HepG2 (cell line): ENCODE data around the gene TMEM214. TPM values are rescaled to one million over a fixed set of nuclear protein-coding genes. Genes with fewer than 3 reads are reported as not detected.

Source experiments
- ATAC-seq: fragments of 200-7000 bp; cut with Tn5 transposase; 3 replicates; pipeline ENCODE4 v1.9.1; 2020; ENCODE audit warnings: mild to moderate bottlenecking, moderate library complexity
- BruUV-seq: library from RNA; stranded (reverse); fragments of 400-500 nt; replicated peaks from 2 replicates; lab custom pipeline; 2021; lab: Mats Ljungman, UMichigan
- CTCF ChIA-PET: fragments of 300-600 bp; formaldehyde crosslinking; extraction: SDS; loops from one replicate; lab custom pipeline; 2021; ENCODE audit warnings: low total read pairs, inconsistent platforms, low intra/inter-chr PET ratio; lab: Yijun Ruan, JAX
- POLR2A ChIA-PET: fragments of 350-600 bp; sonication (Branson Sonifier 250); formaldehyde crosslinking; loops from one replicate; lab custom pipeline; 2020; ENCODE audit warnings: antibody characterized with exemption, inconsistent platforms; lab: Yijun Ruan, JAX
- DNase-seq: peaks from one replicate; pipeline ENCODE4 v3.0.0-alpha.2; 2015; ENCODE audit warnings: low spot score
- FAIRE-seq: peaks from 3 replicates; lab custom pipeline; 2011; peaks lifted over from hg19 to GRCh38; lab: Jason Lieb, UNC
- H2AFZ ChIP-seq: one replicate; pipeline ENCODE4 v1.6.1; 2011; ENCODE audit warnings: low read length, inconsistent platforms
- H3K27ac ChIP-seq: fragments of 300-600 bp; 3 replicates; pipeline ENCODE4 v1.8.0; 2011; ENCODE audit warnings: mixed run types, mild to moderate bottlenecking, mixed read lengths, low read length, inconsistent platforms; ENCODE audit not compliant: insufficient read depth; ENCODE audit errors: extremely low read length
- H3K27me3 ChIP-seq, 2 experiments: fragments of 200-600 bp in 1 of 2; 2 replicates in 1 of 2; 3 replicates in 1 of 2; pipeline versions ENCODE4 v1.6.0 to v1.8.0; 2011; ENCODE audit warnings: low read length in 2 of 2, mild to moderate bottlenecking in 2 of 2, moderate library complexity in 2 of 2, inconsistent platforms in 1 of 2; ENCODE audit not compliant: insufficient read depth in 2 of 2, control insufficient read depth in 1 of 2
- H3K36me3 ChIP-seq, 2 experiments: fragments of 200-600 bp in 1 of 2; replicated peaks in 1 of 2; 2 replicates in 1 of 2; 3 replicates in 1 of 2; pipeline versions ENCODE4 v1.5.1 to v1.8.0; 2011; ENCODE audit warnings: low read length in 2 of 2, inconsistent platforms in 1 of 2; ENCODE audit not compliant: insufficient read depth in 2 of 2, control insufficient read depth in 1 of 2
- H3K4me1 ChIP-seq: 2 replicates; pipeline ENCODE4 v1.5.1; 2012; ENCODE audit warnings: low read length, inconsistent platforms; ENCODE audit not compliant: insufficient read depth
- H3K4me2 ChIP-seq: 2 replicates; pipeline ENCODE4 v1.6.0; 2011; ENCODE audit warnings: low read depth, low read length, inconsistent platforms
- H3K4me3 ChIP-seq, 3 experiments: fragments of 200-600 bp in 1 of 3; sonication (generic), shearing (Covaris generic) in 1 of 3; replicated peaks in 1 of 3; 2 replicates each; pipeline ENCODE4 v1.5.1; 2011 to 2016; ENCODE audit warnings: low read length in 3 of 3, inconsistent platforms in 2 of 3, low read depth in 2 of 3, mild to moderate bottlenecking in 2 of 3, control low read depth in 1 of 3, mixed read lengths in 1 of 3; ENCODE audit not compliant: insufficient read depth in 1 of 3
- H3K79me2 ChIP-seq: one replicate; pipeline ENCODE4 v1.6.1; 2011; ENCODE audit warnings: low read length, inconsistent platforms; ENCODE audit not compliant: insufficient read depth
- H3K9ac ChIP-seq: 2 replicates; pipeline ENCODE4 v1.6.0; 2011; ENCODE audit warnings: mild to moderate bottlenecking, low read depth, low read length, inconsistent platforms; ENCODE audit not compliant: insufficient read depth
- H3K9me3 ChIP-seq: 2 replicates; pipeline ENCODE4 v1.5.1; 2012; ENCODE audit warnings: mild to moderate bottlenecking, low read length
- H4K20me1 ChIP-seq: 2 replicates; pipeline ENCODE4 v1.6.0; 2011; ENCODE audit warnings: inconsistent platforms, mild to moderate bottlenecking, low read length, moderate library complexity; ENCODE audit not compliant: insufficient read depth
- AHR ChIP-seq: IDR thresholded peaks from 2 replicates; pipeline ENCODE4 v1.6.1; 2018; ENCODE audit warnings: missing genetic modification reagents, missing compliant biosample characterization
- CSRNP1 ChIP-seq: sonication (generic); formaldehyde crosslinking; IDR thresholded peaks from 2 replicates; pipeline ENCODE4 v1.8.1; 2023; ENCODE audit warnings: mild to moderate bottlenecking, missing genetic modification reagents
- ELF3 ChIP-seq: IDR thresholded peaks from 2 replicates; pipeline ENCODE4 v1.6.1; 2016; ENCODE audit warnings: missing genetic modification reagents, missing compliant biosample characterization
- FOXK2 ChIP-seq: fragments of 450-650 bp; IDR thresholded peaks from 2 replicates; pipeline ENCODE4 v1.6.1; 2016
- GATAD2A ChIP-seq: IDR thresholded peaks from 2 replicates; pipeline ENCODE4 v1.6.1; 2016
- NFYC ChIP-seq: IDR thresholded peaks from 2 replicates; pipeline ENCODE4 v1.6.1; 2016; ENCODE audit warnings: missing genetic modification reagents, missing compliant biosample characterization
- RARA ChIP-seq: IDR thresholded peaks from 2 replicates; pipeline ENCODE4 v1.6.1; 2016; ENCODE audit warnings: missing genetic modification reagents, missing compliant biosample characterization
- RFX5 ChIP-seq: IDR thresholded peaks from 2 replicates; pipeline ENCODE4 v1.6.1; 2011; ENCODE audit warnings: low read depth, low read length, improper control_type of control experiment
- SMAD3 ChIP-seq: sonication (generic); formaldehyde crosslinking; IDR thresholded peaks from 2 replicates; pipeline ENCODE4 v1.4.0; 2020; ENCODE audit warnings: missing genetic modification reagents
- SNAPC2 ChIP-seq: sonication (generic); formaldehyde crosslinking; IDR thresholded peaks from 2 replicates; pipeline ENCODE4 v1.8.1; 2022; ENCODE audit warnings: mild to moderate bottlenecking, missing genetic modification reagents
- ZBTB3 ChIP-seq: sonication (generic); formaldehyde crosslinking; IDR thresholded peaks from 2 replicates; pipeline ENCODE4 v1.4.0; 2020; ENCODE audit warnings: low read depth, mild to moderate bottlenecking, moderate library complexity, missing genetic modification reagents, borderline replicate concordance
- ZFP36 ChIP-seq: fragments of 150-350 bp; IDR thresholded peaks from 2 replicates; pipeline ENCODE4 v1.6.1; 2018; ENCODE audit warnings: borderline replicate concordance, low read length, low read depth; ENCODE audit not compliant: partially characterized antibody
- ZNF703 ChIP-seq: sonication (generic); formaldehyde crosslinking; IDR thresholded peaks from 2 replicates; pipeline ENCODE4 v1.5.1; 2020; ENCODE audit warnings: missing genetic modification reagents, mild to moderate bottlenecking, moderate library complexity, borderline replicate concordance
- ZNF773 ChIP-seq: sonication (generic); formaldehyde crosslinking; IDR thresholded peaks from 2 replicates; pipeline ENCODE4 v1.4.0; 2020; ENCODE audit warnings: missing genetic modification reagents, borderline replicate concordance
- ZNF781 ChIP-seq: sonication (generic); formaldehyde crosslinking; IDR thresholded peaks from 2 replicates; pipeline ENCODE4 v1.5.1; 2020; ENCODE audit warnings: borderline replicate concordance, mild to moderate bottlenecking, missing genetic modification reagents; ENCODE audit errors: not compliant biosample characterization
- ZNF782 ChIP-seq: sonication (generic); formaldehyde crosslinking; IDR thresholded peaks from 2 replicates; pipeline ENCODE4 v1.4.0; 2020; ENCODE audit warnings: missing genetic modification reagents, mild to moderate bottlenecking, borderline replicate concordance
- ZNF839 ChIP-seq: sonication (generic); formaldehyde crosslinking; IDR thresholded peaks from 2 replicates; pipeline ENCODE4 v1.4.0; 2020; ENCODE audit warnings: missing genetic modification reagents, mild to moderate bottlenecking, borderline replicate concordance
- WGBS: methylation state at CpG from one replicate; pipeline ENCODE4 v1.1.6; 2017; ENCODE audit warnings: low lambda C conversion rate; 5-methylcytosine and 5-hydroxymethylcytosine counted together
- in situ Hi-C: cut with HindIII; loops from 2 replicates; pipeline ENCODE4 v1.10.0; 2017; ENCODE audit warnings: low pct_unique_long_range_greater_than_20kb; ENCODE audit not compliant: extremely low pct_ligation_motif_present
- intact Hi-C: fragments of 100-400 bp; cut with micrococcal nuclease; formaldehyde crosslinking; loops from one replicate; pipeline ENCODE4 v1.10.0; 2022; ENCODE audit not compliant: unreplicated experiment
- polyA plus RNA-seq, 8 experiments: library from polyadenylated mRNA; depleted of rRNA in 3 of 8; stranded (reverse) in 7 of 8; unstranded in 1 of 8; fragments of >200 nt; fragmentation: Illumina TruSeq in 4 of 8; extraction: Trizol in 4 of 8; gene quantifications; 2 replicates each; pipeline versions ENCODE4 v1.2.1 to v1.2.3, GENCODE V29; 2011 to 2016; ENCODE audit warnings: low read depth in 4 of 8, missing spikeins in 1 of 8, mixed read lengths in 1 of 8; ENCODE audit not compliant: insufficient read depth in 1 of 8
- total RNA-seq, 5 experiments: library from RNA; depleted of rRNA; stranded (reverse); fragments of >200 nt; fragmentation: Illumina TruSeq; extraction: Trizol; gene quantifications; 2 replicates each; pipeline ENCODE4 v1.2.3, GENCODE V29; 2016; ENCODE audit warnings: low read depth in 1 of 5
- TF ChIP-seq, protein P1 (sequence below): sonication (generic); formaldehyde crosslinking; IDR thresholded peaks from 2 replicates; pipeline ENCODE4 v1.5.0; 2020; ENCODE audit warnings: mild to moderate bottlenecking, missing genetic modification reagents
- TF ChIP-seq, protein P2 (sequence below): sonication (generic); formaldehyde crosslinking; IDR thresholded peaks from 2 replicates; pipeline ENCODE4 v1.4.0; 2020; ENCODE audit warnings: mild to moderate bottlenecking, missing genetic modification reagents
- TF ChIP-seq, protein P3 (sequence below): sonication (generic); formaldehyde crosslinking; IDR thresholded peaks from 2 replicates; pipeline ENCODE4 v1.4.0; 2020; ENCODE audit warnings: mild to moderate bottlenecking, missing genetic modification reagents

Gene TMEM214
- total and polyA plus RNA-seq, 2 of the 13 experiments (the other 11 are each of a cell fraction or from before 2014, with no cell fraction given) = 58.3 to 132 TPM

- no peak for TF ChIP-seq CSRNP1 (CRISPR knock-in tag)
- TF ChIP-seq ZNF703 (CRISPR knock-in tag) = no peak
- no peak for TF ChIP-seq ZNF781 (CRISPR knock-in tag)
- TF ChIP-seq, protein P1, sequence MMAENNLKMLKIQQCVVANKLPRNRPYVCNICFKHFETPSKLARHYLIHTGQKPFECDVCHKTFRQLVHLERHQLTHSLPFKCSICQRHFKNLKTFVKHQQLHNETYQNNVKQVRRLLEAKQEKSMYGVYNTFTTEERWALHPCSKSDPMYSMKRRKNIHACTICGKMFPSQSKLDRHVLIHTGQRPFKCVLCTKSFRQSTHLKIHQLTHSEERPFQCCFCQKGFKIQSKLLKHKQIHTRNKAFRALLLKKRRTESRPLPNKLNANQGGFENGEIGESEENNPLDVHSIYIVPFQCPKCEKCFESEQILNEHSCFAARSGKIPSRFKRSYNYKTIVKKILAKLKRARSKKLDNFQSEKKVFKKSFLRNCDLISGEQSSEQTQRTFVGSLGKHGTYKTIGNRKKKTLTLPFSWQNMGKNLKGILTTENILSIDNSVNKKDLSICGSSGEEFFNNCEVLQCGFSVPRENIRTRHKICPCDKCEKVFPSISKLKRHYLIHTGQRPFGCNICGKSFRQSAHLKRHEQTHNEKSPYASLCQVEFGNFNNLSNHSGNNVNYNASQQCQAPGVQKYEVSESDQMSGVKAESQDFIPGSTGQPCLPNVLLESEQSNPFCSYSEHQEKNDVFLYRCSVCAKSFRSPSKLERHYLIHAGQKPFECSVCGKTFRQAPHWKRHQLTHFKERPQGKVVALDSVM = no peak
- TF ChIP-seq ZFP36 = no peak
- no peak for TF ChIP-seq ZBTB3 (CRISPR knock-in tag)
- TF ChIP-seq NFYC = no peak
- no peak for TF ChIP-seq RARA (CRISPR knock-in tag)
These were observed 49.0 kb upstream of the TMEM214 start (continued) for GRCh38 chr2:26983746-26984145.

GRCh38 chr2:26985807-26986206, 47.0 kb upstream of the TMEM214 start:
- no peaks in the 10 kb centered on the region for H3K9me3 ChIP-seq
- H2AFZ ChIP-seq = no peak overlapping the region
- intact Hi-C loops (no loop called here), in situ Hi-C loops (no loop called here)
- DNase-seq (no peak), ATAC-seq (no peak), FAIRE-seq (no peak)
- no peak overlapping the region for H3K9ac ChIP-seq
- H3K4me3 ChIP-seq = no peak overlapping the region
- H3K27ac ChIP-seq = no peak overlapping the region
- BruUV-seq = no TSS peak
- no peaks in the 10 kb centered on the region for H4K20me1 ChIP-seq
- H3K36me3 ChIP-seq = no peaks in the 10 kb centered on the region
- peaks cover 0 to 14% of the 10 kb centered on the region in 2 experiments; a peak in 1 of 5 replicates for H3K27me3 ChIP-seq
- CTCF ChIA-PET = no interaction called here
- peaks cover 14% of the 10 kb centered on the region for H3K4me1 ChIP-seq
- POLR2A ChIA-PET = no interaction called here
- 61% methylated on average over 4 of the region's 4 CpGs for WGBS
- no peaks in the 10 kb centered on the region for H3K79me2 ChIP-seq
- no peak overlapping the region for H3K4me2 ChIP-seq
- TF ChIP-seq, protein P2, sequence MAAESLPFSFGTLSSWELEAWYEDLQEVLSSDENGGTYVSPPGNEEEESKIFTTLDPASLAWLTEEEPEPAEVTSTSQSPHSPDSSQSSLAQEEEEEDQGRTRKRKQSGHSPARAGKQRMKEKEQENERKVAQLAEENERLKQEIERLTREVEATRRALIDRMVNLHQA = no peak
- TF ChIP-seq ZNF839 (CRISPR knock-in tag) (no peak), ELF3 (CRISPR knock-in tag) (no peak), FOXK2 (no peak), ZNF782 (CRISPR knock-in tag) (no peak), GATAD2A (CRISPR knock-in tag) (no peak), SMAD3 (no peak), AHR (CRISPR knock-in tag) (no peak), ZNF773 (CRISPR knock-in tag) (no peak), SNAPC2 (CRISPR knock-in tag) (no peak), RFX5 (no peak)
- TF ChIP-seq, protein P3, sequence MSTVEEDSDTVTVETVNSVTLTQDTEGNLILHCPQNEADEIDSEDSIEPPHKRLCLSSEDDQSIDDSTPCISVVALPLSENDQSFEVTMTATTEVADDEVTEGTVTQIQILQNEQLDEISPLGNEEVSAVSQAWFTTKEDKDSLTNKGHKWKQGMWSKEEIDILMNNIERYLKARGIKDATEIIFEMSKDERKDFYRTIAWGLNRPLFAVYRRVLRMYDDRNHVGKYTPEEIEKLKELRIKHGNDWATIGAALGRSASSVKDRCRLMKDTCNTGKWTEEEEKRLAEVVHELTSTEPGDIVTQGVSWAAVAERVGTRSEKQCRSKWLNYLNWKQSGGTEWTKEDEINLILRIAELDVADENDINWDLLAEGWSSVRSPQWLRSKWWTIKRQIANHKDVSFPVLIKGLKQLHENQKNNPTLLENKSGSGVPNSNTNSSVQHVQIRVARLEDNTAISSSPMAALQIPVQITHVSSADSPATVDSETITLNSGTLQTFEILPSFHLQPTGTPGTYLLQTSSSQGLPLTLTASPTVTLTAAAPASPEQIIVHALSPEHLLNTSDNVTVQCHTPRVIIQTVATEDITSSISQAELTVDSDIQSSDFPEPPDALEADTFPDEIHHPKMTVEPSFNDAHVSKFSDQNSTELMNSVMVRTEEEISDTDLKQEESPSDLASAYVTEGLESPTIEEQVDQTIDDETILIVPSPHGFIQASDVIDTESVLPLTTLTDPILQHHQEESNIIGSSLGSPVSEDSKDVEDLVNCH (CRISPR knock-in tag) = no peak
